HCT116 (cell line): ENCODE measurements around the gene ZDHHC19. TPM values are rescaled to one million over a fixed set of nuclear protein-coding genes. Genes with fewer than 3 reads are reported as not detected.

ENCODE experiments used
- ATAC-seq: fragments of 200-7000 bp; cut with Tn5 transposase; 2 replicates; pipeline ENCODE4 v1.9.1; 2020; ENCODE audit warnings: mild to moderate bottlenecking, moderate library complexity
- BruUV-seq: library from RNA; stranded (reverse); fragments of 400-500 nt; replicated peaks from 2 replicates; lab custom pipeline; 2021; lab: Mats Ljungman, UMichigan
- CTCF ChIA-PET: fragments of 300-600 bp; sonication (Branson Sonifier 250); formaldehyde crosslinking; loops from one replicate; lab custom pipeline; 2021; ENCODE audit warnings: antibody characterized with exemption; lab: Charles Lee
- POLR2A ChIA-PET: fragments of 300-600, 350-600 bp; sonication (Branson Sonifier 250); formaldehyde crosslinking; loops from one replicate; lab custom pipeline; 2021; ENCODE audit warnings: antibody characterized with exemption; lab: Charles Lee
- RAD21 ChIA-PET, 2 experiments: fragments of 300-600 bp; sonication (Branson Sonifier 250); formaldehyde crosslinking; loops; one replicate each; lab custom pipeline; 2023; ENCODE audit warnings: low total read pairs in 2 of 2; ENCODE audit not compliant: uncharacterized antibody in 2 of 2, unreplicated experiment in 2 of 2, low non-redundant PET in 1 of 2; lab: Charles Lee
- DNase-seq: peaks from one replicate; pipeline ENCODE4 v3.0.0-alpha.2; 2010; ENCODE audit warnings: low read depth, low spot score
- H2AFZ ChIP-seq: fragments of 200-600 bp; shearing (Covaris generic), sonication (generic); 2 replicates; pipeline ENCODE4 v1.6.1; 2017; ENCODE audit warnings: low read depth, mixed run types, mixed read lengths, antibody characterized with exemption, low read length; ENCODE audit not compliant: poor library complexity, severe bottlenecking
- H3K27ac ChIP-seq: 2 replicates; pipeline ENCODE4 v1.5.1; 2012; ENCODE audit warnings: low read depth, low read length
- H3K27me3 ChIP-seq: fragments of 200-600 bp; sonication (generic); 2 replicates; pipeline ENCODE4 v1.6.1; 2016; ENCODE audit warnings: mixed run types, low read length, mixed read lengths; ENCODE audit not compliant: insufficient read depth
- H3K36me3 ChIP-seq, 2 experiments: fragments of 200-500 bp in 1 of 2; fragments of 200-600 bp in 1 of 2; sonication (Bioruptor generic) in 1 of 2; sonication (generic) in 1 of 2; 2 replicates each; pipeline versions ENCODE4 v1.5.1 to v1.6.1; 2014 to 2016; ENCODE audit warnings: low read length in 2 of 2, inconsistent platforms in 1 of 2, mixed read lengths in 1 of 2, mixed run types in 1 of 2; ENCODE audit not compliant: insufficient read depth in 2 of 2, control insufficient read depth in 1 of 2
- H3K4me1 ChIP-seq, 2 experiments: fragments of 200-600 bp in 1 of 2; sonication (generic) in 1 of 2; 2 replicates each; pipeline versions ENCODE4 v1.5.1 to v1.6.1; 2012 to 2017; ENCODE audit warnings: low read length in 2 of 2, inconsistent platforms in 1 of 2, mild to moderate bottlenecking in 1 of 2, mixed read lengths in 1 of 2, mixed run types in 1 of 2, moderate library complexity in 1 of 2; ENCODE audit not compliant: insufficient read depth in 2 of 2, control insufficient read depth in 1 of 2
- H3K4me2 ChIP-seq: fragments of 200-600 bp; sonication (generic); 2 replicates; pipeline ENCODE4 v1.6.1; 2017; ENCODE audit warnings: mixed run types, low read length, mixed read lengths
- H3K4me3 ChIP-seq, 2 experiments: fragments of 200-600 bp in 1 of 2; sonication (generic) in 1 of 2; replicated peaks in 1 of 2; 2 replicates each; pipeline ENCODE4 v1.5.1; 2011 to 2016; ENCODE audit warnings: low read length in 2 of 2, control low read depth in 1 of 2, low read depth in 1 of 2, mild to moderate bottlenecking in 1 of 2, mixed read lengths in 1 of 2, mixed run types in 1 of 2
- H3K79me2 ChIP-seq: fragments of 200-600 bp; sonication (generic); 2 replicates; pipeline ENCODE4 v1.6.1; 2017; ENCODE audit warnings: mild to moderate bottlenecking, mixed run types, low read length, moderate library complexity, mixed read lengths; ENCODE audit not compliant: insufficient read depth
- H3K9ac ChIP-seq: fragments of 200-600 bp; sonication (generic); 2 replicates; pipeline ENCODE4 v1.6.1; 2016; ENCODE audit warnings: low read length, mixed read lengths
- H3K9me2 ChIP-seq: fragments of 200-600 bp; sonication (generic), shearing (Covaris generic); 2 replicates; pipeline ENCODE4 v1.6.1; 2017; ENCODE audit warnings: mixed run types, mild to moderate bottlenecking, moderate library complexity; ENCODE audit not compliant: insufficient read depth
- H3K9me3 ChIP-seq, 2 experiments: fragments of 200-500 bp in 1 of 2; fragments of 200-600 bp in 1 of 2; sonication (Bioruptor generic) in 1 of 2; sonication (generic) in 1 of 2; 2 replicates each; pipeline ENCODE4 v1.6.1; 2014 to 2017; ENCODE audit warnings: low read length in 2 of 2, mixed read lengths in 2 of 2, inconsistent platforms in 1 of 2, low read depth in 1 of 2, mild to moderate bottlenecking in 1 of 2, mixed run types in 1 of 2, moderate library complexity in 1 of 2; ENCODE audit not compliant: control insufficient read depth in 1 of 2, insufficient read depth in 1 of 2
- H4K20me1 ChIP-seq: fragments of 200-600 bp; sonication (generic), shearing (Covaris generic); 2 replicates; pipeline ENCODE4 v1.6.1; 2017; ENCODE audit warnings: mixed run types, mild to moderate bottlenecking, moderate library complexity; ENCODE audit not compliant: insufficient read depth
- CBX3 ChIP-seq: IDR thresholded peaks from 2 replicates; pipeline ENCODE4 v1.6.1; 2012; ENCODE audit warnings: low read depth
- CEBPB ChIP-seq: IDR thresholded peaks from 2 replicates; pipeline ENCODE4 v1.6.1; 2012; ENCODE audit warnings: low read depth
- EGR1 ChIP-seq: IDR thresholded peaks from 2 replicates; pipeline ENCODE4 v1.6.1; 2012; ENCODE audit warnings: low read depth
- ELF1 ChIP-seq: IDR thresholded peaks from 2 replicates; pipeline ENCODE4 v1.6.1; 2012; ENCODE audit warnings: low read depth, borderline replicate concordance
- EZH2 ChIP-seq: fragments of 200-600 bp; sonication (generic); IDR thresholded peaks from 2 replicates; pipeline ENCODE4 v1.6.1; 2017; ENCODE audit warnings: antibody characterized with exemption, mixed run types
- EZH2phosphoT487 ChIP-seq: fragments of 200-600 bp; IDR thresholded peaks from 2 replicates; pipeline ENCODE4 v1.6.1; 2018; ENCODE audit warnings: antibody characterized with exemption, borderline replicate concordance
- FOSL1 ChIP-seq: IDR thresholded peaks from 2 replicates; pipeline ENCODE4 v1.6.1; 2012; ENCODE audit warnings: low read depth
- JUND ChIP-seq: IDR thresholded peaks from 2 replicates; pipeline ENCODE4 v1.6.1; 2012
- POLR2A ChIP-seq: IDR thresholded peaks from 2 replicates; pipeline ENCODE4 v1.7.0; 2011; ENCODE audit warnings: borderline replicate concordance; ENCODE audit not compliant: insufficient read depth, insufficient read length; ENCODE audit errors: extremely low read depth
- POLR2AphosphoS5 ChIP-seq: IDR thresholded peaks from 2 replicates; pipeline ENCODE4 v1.6.1; 2011; ENCODE audit warnings: mild to moderate bottlenecking, low read depth, low read length, moderate library complexity
- RAD21 ChIP-seq: IDR thresholded peaks from 2 replicates; pipeline ENCODE4 v1.6.1; 2012; ENCODE audit warnings: low read depth, mild to moderate bottlenecking
- SP1 ChIP-seq: IDR thresholded peaks from 2 replicates; pipeline ENCODE4 v1.6.1; 2012; ENCODE audit warnings: low read depth
- TCF7L2 ChIP-seq: IDR thresholded peaks from 2 replicates; pipeline ENCODE4 v1.7.0; 2011; ENCODE audit warnings: borderline replicate concordance, inconsistent platforms; ENCODE audit not compliant: insufficient read depth, insufficient read length; ENCODE audit errors: extremely low read depth
- YY1 ChIP-seq: IDR thresholded peaks from 2 replicates; pipeline ENCODE4 v1.6.1; 2011; ENCODE audit warnings: low read length, low read depth, moderate library complexity, mild to moderate bottlenecking; ENCODE audit not compliant: insufficient replicate concordance; ENCODE audit errors: extremely low read depth
- ZNF274 ChIP-seq: fragments of 200-500 bp; sonication (Bioruptor generic); IDR thresholded peaks from 2 replicates; pipeline ENCODE4 v1.6.1; 2014; ENCODE audit warnings: mild to moderate bottlenecking, low read depth, low read length, inconsistent platforms
- intact Hi-C: fragments of 100-400 bp; cut with micrococcal nuclease; formaldehyde crosslinking; loops from 2 replicates; pipeline ENCODE4 v1.10.0; 2022
- total RNA-seq: library from RNA; stranded (reverse); gene quantifications from one replicate; pipeline ENCODE4 v1.2.1, GENCODE V29; 2021; ENCODE audit not compliant: unreplicated experiment
- TF ChIP-seq, protein P1 (sequence below), 3 experiments: fragments of 200-600 bp in 1 of 3; sonication (generic) in 1 of 3; IDR thresholded peaks in 2 of 3; conservative IDR thresholded peaks in 1 of 3; 2 replicates each; pipeline ENCODE4 v1.5.1; 2012 to 2017; ENCODE audit warnings: low read depth in 2 of 3, low read length in 2 of 3, antibody characterized with exemption in 1 of 3, borderline replicate concordance in 1 of 3, control low read depth in 1 of 3, mild to moderate bottlenecking in 1 of 3, mixed read lengths in 1 of 3, mixed run types in 1 of 3, moderate library complexity in 1 of 3; ENCODE audit not compliant: insufficient read depth in 1 of 3
- TF ChIP-seq, protein P2 (sequence below): IDR thresholded peaks from 2 replicates; pipeline ENCODE4 v1.6.1; 2012; ENCODE audit warnings: low read depth

The ZDHHC19 gene
- total RNA-seq, 1 experiment from 2014 or later = not detected

DNA sequence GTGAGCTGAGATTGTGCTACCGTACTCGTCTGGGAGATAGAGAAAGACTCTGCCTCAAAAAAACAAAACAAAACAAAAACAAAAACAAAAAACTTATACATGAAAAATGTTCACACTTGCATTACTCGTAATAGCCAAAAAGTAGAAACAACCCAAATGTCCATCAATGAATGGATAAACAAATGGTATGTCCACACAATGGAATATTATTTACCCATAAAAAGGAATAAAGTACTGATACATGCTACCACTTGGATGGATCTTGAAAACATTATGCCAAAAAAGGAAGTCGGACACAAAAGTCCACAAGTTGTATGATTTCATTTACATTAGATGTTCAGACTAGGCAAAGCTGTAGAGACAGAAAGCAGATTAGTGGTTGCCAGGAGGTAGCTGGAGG is 49.6 kb upstream of the ZDHHC19 start:
- DNase-seq (no peak), ATAC-seq (no peak)
- intact Hi-C loops = no loop called here
- Histone ChIP-seq H2AFZ (no peak overlapping the region), H3K4me2 (no peak overlapping the region), H3K4me1 (no peaks in the 10 kb centered on the region), H3K4me3 (no peak overlapping the region), H3K27ac (no peak overlapping the region), H3K9me3 (no peaks in the 10 kb centered on the region), H3K9me2 (no peaks in the 10 kb centered on the region), H3K9ac (no peak overlapping the region), H3K79me2 (0 out of 2 replicates have a peak, but pooled peaks cover 6% of the 10 kb centered on the region), H3K27me3 (no peaks in the 10 kb centered on the region), H3K36me3 (0 out of 4 replicates have a peak, but pooled peaks cover 0 to 6% of the 10 kb centered on the region in 2 experiments), H4K20me1 (no peaks in the 10 kb centered on the region)
- ChIA-PET POLR2A (no interaction called here), CTCF (no interaction called here), RAD21 (no interaction called here)
- no TSS peak for BruUV-seq
- TF ChIP-seq POLR2A = no peak
- no peak for TF ChIP-seq ZNF274

DNA sequence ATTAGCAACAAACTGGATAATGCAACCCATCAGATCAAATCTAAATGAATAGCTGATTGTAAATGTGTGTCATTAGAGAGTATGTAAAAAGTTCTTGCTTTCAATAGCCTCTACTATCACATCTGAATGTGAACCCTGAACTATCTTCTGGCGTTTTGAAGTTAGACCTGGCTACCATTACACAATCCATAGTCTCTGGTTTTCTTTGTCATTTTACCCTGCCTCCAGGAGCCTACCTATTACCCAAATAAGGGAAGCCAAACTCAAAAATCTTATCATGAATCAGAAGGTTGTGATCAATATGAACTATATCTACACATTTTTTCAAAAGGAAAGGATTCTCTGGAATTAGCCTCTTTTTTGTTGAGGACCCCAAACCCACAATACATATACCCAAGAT is 44.6 kb upstream of the ZDHHC19 start:
- ChIA-PET RAD21 (no interaction called here), POLR2A (no interaction called here), CTCF (interaction anchor here (1.0 to 1.7 kb wide), 3 partner anchors 262 to 267 kb away, joined by 4 to 8 read pairs (median 4); no protein-coding TSS in a partner anchor)
- DNase-seq = no peak
- Histone ChIP-seq H3K4me1 (no peaks in the 10 kb centered on the region), H2AFZ (no peak overlapping the region), H3K4me2 (no peak overlapping the region), H3K27ac (no peak overlapping the region), H3K9ac (no peak overlapping the region), H3K36me3 (0 out of 4 replicates have a peak, but pooled peaks cover 0 to 6% of the 10 kb centered on the region in 2 experiments), H4K20me1 (no peaks in the 10 kb centered on the region), H3K27me3 (no peaks in the 10 kb centered on the region), H3K9me2 (no peaks in the 10 kb centered on the region), H3K9me3 (no peaks in the 10 kb centered on the region), H3K4me3 (no peak overlapping the region), H3K79me2 (0 out of 2 replicates have a peak, but pooled peaks cover 2% of the 10 kb centered on the region)
- intact Hi-C loops = no loop called here
- ATAC-seq = no peak
- no TSS peak for BruUV-seq
- TF ChIP-seq ZNF274 (no peak), CEBPB (no peak), SP1 (no peak), ELF1 (no peak), YY1 (no peak), EZH2phosphoT487 (no peak), TCF7L2 (no peak), CBX3 (no peak), JUND (no peak), EGR1 (no peak), FOSL1 (no peak), POLR2AphosphoS5 (no peak), RAD21 (no peak), EZH2 (no peak)
- TF ChIP-seq, protein P1, sequence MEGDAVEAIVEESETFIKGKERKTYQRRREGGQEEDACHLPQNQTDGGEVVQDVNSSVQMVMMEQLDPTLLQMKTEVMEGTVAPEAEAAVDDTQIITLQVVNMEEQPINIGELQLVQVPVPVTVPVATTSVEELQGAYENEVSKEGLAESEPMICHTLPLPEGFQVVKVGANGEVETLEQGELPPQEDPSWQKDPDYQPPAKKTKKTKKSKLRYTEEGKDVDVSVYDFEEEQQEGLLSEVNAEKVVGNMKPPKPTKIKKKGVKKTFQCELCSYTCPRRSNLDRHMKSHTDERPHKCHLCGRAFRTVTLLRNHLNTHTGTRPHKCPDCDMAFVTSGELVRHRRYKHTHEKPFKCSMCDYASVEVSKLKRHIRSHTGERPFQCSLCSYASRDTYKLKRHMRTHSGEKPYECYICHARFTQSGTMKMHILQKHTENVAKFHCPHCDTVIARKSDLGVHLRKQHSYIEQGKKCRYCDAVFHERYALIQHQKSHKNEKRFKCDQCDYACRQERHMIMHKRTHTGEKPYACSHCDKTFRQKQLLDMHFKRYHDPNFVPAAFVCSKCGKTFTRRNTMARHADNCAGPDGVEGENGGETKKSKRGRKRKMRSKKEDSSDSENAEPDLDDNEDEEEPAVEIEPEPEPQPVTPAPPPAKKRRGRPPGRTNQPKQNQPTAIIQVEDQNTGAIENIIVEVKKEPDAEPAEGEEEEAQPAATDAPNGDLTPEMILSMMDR (IDR thresholded peaks at IDR 0.05 in 2 of 3, conservative IDR thresholded peaks at IDR 0.05 in 1 of 3; ENCODE audit: borderline replicate concordance in 1 of 3, insufficient read depth in 1 of 3, low read depth in 2 of 3, low read length in 2 of 3) = no peak
- TF ChIP-seq, protein P2, sequence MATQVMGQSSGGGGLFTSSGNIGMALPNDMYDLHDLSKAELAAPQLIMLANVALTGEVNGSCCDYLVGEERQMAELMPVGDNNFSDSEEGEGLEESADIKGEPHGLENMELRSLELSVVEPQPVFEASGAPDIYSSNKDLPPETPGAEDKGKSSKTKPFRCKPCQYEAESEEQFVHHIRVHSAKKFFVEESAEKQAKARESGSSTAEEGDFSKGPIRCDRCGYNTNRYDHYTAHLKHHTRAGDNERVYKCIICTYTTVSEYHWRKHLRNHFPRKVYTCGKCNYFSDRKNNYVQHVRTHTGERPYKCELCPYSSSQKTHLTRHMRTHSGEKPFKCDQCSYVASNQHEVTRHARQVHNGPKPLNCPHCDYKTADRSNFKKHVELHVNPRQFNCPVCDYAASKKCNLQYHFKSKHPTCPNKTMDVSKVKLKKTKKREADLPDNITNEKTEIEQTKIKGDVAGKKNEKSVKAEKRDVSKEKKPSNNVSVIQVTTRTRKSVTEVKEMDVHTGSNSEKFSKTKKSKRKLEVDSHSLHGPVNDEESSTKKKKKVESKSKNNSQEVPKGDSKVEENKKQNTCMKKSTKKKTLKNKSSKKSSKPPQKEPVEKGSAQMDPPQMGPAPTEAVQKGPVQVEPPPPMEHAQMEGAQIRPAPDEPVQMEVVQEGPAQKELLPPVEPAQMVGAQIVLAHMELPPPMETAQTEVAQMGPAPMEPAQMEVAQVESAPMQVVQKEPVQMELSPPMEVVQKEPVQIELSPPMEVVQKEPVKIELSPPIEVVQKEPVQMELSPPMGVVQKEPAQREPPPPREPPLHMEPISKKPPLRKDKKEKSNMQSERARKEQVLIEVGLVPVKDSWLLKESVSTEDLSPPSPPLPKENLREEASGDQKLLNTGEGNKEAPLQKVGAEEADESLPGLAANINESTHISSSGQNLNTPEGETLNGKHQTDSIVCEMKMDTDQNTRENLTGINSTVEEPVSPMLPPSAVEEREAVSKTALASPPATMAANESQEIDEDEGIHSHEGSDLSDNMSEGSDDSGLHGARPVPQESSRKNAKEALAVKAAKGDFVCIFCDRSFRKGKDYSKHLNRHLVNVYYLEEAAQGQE = no peak
